AG08396 (cell line): ENCODE results near the gene SSH2.
A peak's percentile ranks its signal among the peaks of the same experiment; 100 is the strongest.

ENCODE experiments used
- DNase-seq: peaks from one replicate; pipeline ENCODE4 v3.0.0; 2012; ENCODE audit warnings: low spot score, mixed read lengths

SSH2 gene

GRCh38 chr17:29611351-29612093, 318.5 kb downstream of the SSH2 start:
- no peak for DNase-seq

GRCh38 chr17:29610395-29610794, 319.6 kb downstream of the SSH2 start:
- no peak for DNase-seq

GRCh38 chr17:29608986-29609385, 321.0 kb downstream of the SSH2 start:
- no peak for DNase-seq

GRCh38 chr17:29607557-29608195, 322.4 kb downstream of the SSH2 start:
- no peak for DNase-seq

- DNase-seq, result no peak
These were observed 326.8 kb downstream of the SSH2 start for GRCh38 chr17:29603109-29603674.

GRCh38 chr17:29597361-29598172, 332.5 kb downstream of the SSH2 start:
- no peak for DNase-seq

- DNase-seq, result no peak
These were observed 333.2 kb downstream of the SSH2 start for GRCh38 chr17:29596811-29597210.

GRCh38 chr17:29595943-29596774, 333.9 kb downstream of the SSH2 start:
- DNase-seq, result no peak

GRCh38 chr17:29595107-29595942, 334.7 kb downstream of the SSH2 start:
- no peak for DNase-seq

GRCh38 chr17:29594519-29595090, 335.4 kb downstream of the SSH2 start:
- DNase-seq, result no peak

- no peak for DNase-seq
These were observed 336.2 kb downstream of the SSH2 start for GRCh38 chr17:29593591-29594518.

GRCh38 chr17:29592850-29593551, 337.0 kb downstream of the SSH2 start, which contains the start of gene ANKRD13B:
TSS of gene ANKRD13B (plus strand) at chr17:29593132. CDS start at chr17:29593622, 490 bp downstream.
- peak; percentile 55 for DNase-seq

GRCh38 chr17:29591737-29592608, 338.1 kb downstream of the SSH2 start:
- peak; percentile 93 for DNase-seq

- DNase-seq, result peak; percentile 65
These were observed 338.8 kb downstream of the SSH2 start for GRCh38 chr17:29591146-29591736.

GRCh38 chr17:29590411-29591145, 339.4 kb downstream of the SSH2 start:
- peak; percentile 69 for DNase-seq
